Suprapubic skin (tissue), 4 donors: ENCODE results near the gene TOX3.

ENCODE experiments used
- CTCF ChIP-seq, 2 donors: fragments of 200-600 bp in 1 of 2; fragments of 450-650 bp in 1 of 2; sonication (generic) in 1 of 2; IDR thresholded peaks; one replicate each; pipeline ENCODE4 v1.5.1; 2016 to 2019; ENCODE audit warnings: antibody characterized with exemption in 2 of 2, mild to moderate bottlenecking in 1 of 2, moderate library complexity in 1 of 2
- EP300 ChIP-seq: sonication (generic); formaldehyde crosslinking; IDR thresholded peaks from one replicate; pipeline ENCODE4 v1.6.1; 2017; ENCODE audit warnings: antibody characterized with exemption
- POLR2AphosphoS5 ChIP-seq, 3 donors: sonication (generic); formaldehyde crosslinking; IDR thresholded peaks; one replicate each; pipeline ENCODE4 v1.6.1; 2017; ENCODE audit warnings: antibody characterized with exemption in 3 of 3

GRCh38 chr16:52466994-52467393 lies 79.9 kb downstream of the TOX3 start:
- TF ChIP-seq EP300 (no peak), CTCF (IDR thresholded peaks at IDR 0.05) (no peak), POLR2AphosphoS5 (IDR thresholded peaks at IDR 0.05) (no peak)
